Measurements from ENCODE around the gene CIB4.
A peak's percentile ranks its signal among the peaks of the same experiment; 100 is the strongest.

Gene CIB4

GRCh38 chr2:26615336-26615859 is 25.8 kb downstream of the CIB4 start:
- Histone ChIP-seq H3K4me3 (ENCODE audit: low read length) (no peak overlapping the region), H3K27me3 (ENCODE audit: control insufficient read depth, insufficient read depth, low read length) (no peaks in the 10 kb centered on the region), H3K9me3 (ENCODE audit: control insufficient read depth, insufficient read depth, low read length) (no peaks in the 10 kb centered on the region), H3K36me3 (ENCODE audit: control insufficient read depth, insufficient read depth, low read length) (no peaks in the 10 kb centered on the region), H3K4me1 (ENCODE audit: control insufficient read depth, insufficient read depth, low read length) (peaks cover 5% of the 10 kb centered on the region), H3K27ac (ENCODE audit: low read length) (no peak overlapping the region)
- peak; percentile 37 for DNase-seq (ENCODE audit: low read depth, low spot score)
- WGBS (ENCODE audit: insufficient coverage, insufficient read length) = no CpG with 5 or more reads among the region's 10 CpGs

GRCh38 chr2:26614216-26615138 is 26.7 kb downstream of the CIB4 start:
- H3K36me3 ChIP-seq (ENCODE audit: control insufficient read depth, insufficient read depth, low read length) = no peaks in the 10 kb centered on the region
- no peaks in the 10 kb centered on the region for H3K27me3 ChIP-seq (ENCODE audit: control insufficient read depth, insufficient read depth, low read length)
- H3K9me3 ChIP-seq (ENCODE audit: control insufficient read depth, insufficient read depth, low read length) = no peaks in the 10 kb centered on the region
- no peak for DNase-seq (ENCODE audit: low read depth, low spot score)
- peaks cover 5% of the 10 kb centered on the region; the same call in 1 of the 2 replicates for H3K4me1 ChIP-seq (ENCODE audit: control insufficient read depth, insufficient read depth, low read length)
- no CpG with 5 or more reads among the region's 18 CpGs for WGBS (ENCODE audit: insufficient coverage, insufficient read length)
- H3K4me3 ChIP-seq (ENCODE audit: low read length) = no peak overlapping the region
- H3K27ac ChIP-seq (ENCODE audit: low read length) = no peak overlapping the region

GRCh38 chr2:26613241-26614215 is 27.6 kb downstream of the CIB4 start:
- WGBS (ENCODE audit: insufficient coverage, insufficient read length) = no CpG with 5 or more reads among the region's 13 CpGs
- H3K27me3 ChIP-seq (ENCODE audit: control insufficient read depth, insufficient read depth, low read length) = no peaks in the 10 kb centered on the region

GRCh38 chr2:26612522-26613240 is 28.5 kb downstream of the CIB4 start:
- H3K4me1 ChIP-seq (ENCODE audit: control insufficient read depth, insufficient read depth, low read length) = peaks cover 5% of the 10 kb centered on the region; the same call in 1 of the 2 replicates
- no peak overlapping the region for H3K4me3 ChIP-seq (ENCODE audit: low read length)
- no CpG with 5 or more reads among the region's 8 CpGs for WGBS (ENCODE audit: insufficient coverage, insufficient read length)
- H3K36me3 ChIP-seq (ENCODE audit: control insufficient read depth, insufficient read depth, low read length) = no peaks in the 10 kb centered on the region
- no peaks in the 10 kb centered on the region for H3K27me3 ChIP-seq (ENCODE audit: control insufficient read depth, insufficient read depth, low read length)
- no peak overlapping the region for H3K27ac ChIP-seq (ENCODE audit: low read length)
- no peaks in the 10 kb centered on the region for H3K9me3 ChIP-seq (ENCODE audit: control insufficient read depth, insufficient read depth, low read length)
- no peak for DNase-seq (ENCODE audit: low read depth, low spot score)

More at GRCh38 chr2:26613241-26614215, 27.6 kb downstream of the CIB4 start:
- Histone ChIP-seq H3K36me3 (ENCODE audit: control insufficient read depth, insufficient read depth, low read length) (no peaks in the 10 kb centered on the region), H3K9me3 (ENCODE audit: control insufficient read depth, insufficient read depth, low read length) (no peaks in the 10 kb centered on the region), H3K4me3 (ENCODE audit: low read length) (no peak overlapping the region), H3K4me1 (ENCODE audit: control insufficient read depth, insufficient read depth, low read length) (peaks cover 5% of the 10 kb centered on the region; the same call in 1 of the 2 replicates), H3K27ac (ENCODE audit: low read length) (no peak overlapping the region)
- DNase-seq (ENCODE audit: low read depth, low spot score) = no peak

GRCh38 chr2:26612034-26612433 is 29.1 kb downstream of the CIB4 start:
- no CpG with 5 or more reads among the region's 2 CpGs for WGBS (ENCODE audit: insufficient coverage, insufficient read length)
- no peaks in the 10 kb centered on the region for H3K9me3 ChIP-seq (ENCODE audit: control insufficient read depth, insufficient read depth, low read length)
- no peak for DNase-seq (ENCODE audit: low read depth, low spot score)
- H3K4me3 ChIP-seq (ENCODE audit: low read length) = no peak overlapping the region
- no peaks in the 10 kb centered on the region for H3K27me3 ChIP-seq (ENCODE audit: control insufficient read depth, insufficient read depth, low read length)
- no peaks in the 10 kb centered on the region for H3K36me3 ChIP-seq (ENCODE audit: control insufficient read depth, insufficient read depth, low read length)
- peaks cover 5% of the 10 kb centered on the region; the same call in 1 of the 2 replicates for H3K4me1 ChIP-seq (ENCODE audit: control insufficient read depth, insufficient read depth, low read length)
- no peak overlapping the region for H3K27ac ChIP-seq (ENCODE audit: low read length)

- Histone ChIP-seq H3K27me3 (ENCODE audit: control insufficient read depth, insufficient read depth, low read length) (no peaks in the 10 kb centered on the region), H3K27ac (ENCODE audit: low read length) (no peak overlapping the region), H3K9me3 (ENCODE audit: control insufficient read depth, insufficient read depth, low read length) (no peaks in the 10 kb centered on the region), H3K4me1 (ENCODE audit: control insufficient read depth, insufficient read depth, low read length) (peaks cover 5% of the 10 kb centered on the region; the same call in 1 of the 2 replicates), H3K36me3 (ENCODE audit: control insufficient read depth, insufficient read depth, low read length) (no peaks in the 10 kb centered on the region), H3K4me3 (ENCODE audit: low read length) (no peak overlapping the region)
- no peak for DNase-seq (ENCODE audit: low read depth, low spot score)
- no CpG with 5 or more reads among the region's 7 CpGs for WGBS (ENCODE audit: insufficient coverage, insufficient read length)
Observed at GRCh38 chr2:26610504-26611335, 30.4 kb downstream of the CIB4 start.

GRCh38 chr2:26609839-26610277 is 31.3 kb downstream of the CIB4 start:
- Histone ChIP-seq H3K27ac (ENCODE audit: low read length) (no peak overlapping the region), H3K4me3 (ENCODE audit: low read length) (no peak overlapping the region), H3K4me1 (ENCODE audit: control insufficient read depth, insufficient read depth, low read length) (peaks cover 5% of the 10 kb centered on the region; the same call in 1 of the 2 replicates), H3K27me3 (ENCODE audit: control insufficient read depth, insufficient read depth, low read length) (no peaks in the 10 kb centered on the region), H3K36me3 (ENCODE audit: control insufficient read depth, insufficient read depth, low read length) (no peaks in the 10 kb centered on the region), H3K9me3 (ENCODE audit: control insufficient read depth, insufficient read depth, low read length) (no peaks in the 10 kb centered on the region)
- WGBS (ENCODE audit: insufficient coverage, insufficient read length) = no CpG with 5 or more reads among the region's 10 CpGs
- no peak for DNase-seq (ENCODE audit: low read depth, low spot score)

- Histone ChIP-seq H3K27ac (ENCODE audit: low read length) (no peak overlapping the region), H3K27me3 (ENCODE audit: control insufficient read depth, insufficient read depth, low read length) (no peaks in the 10 kb centered on the region), H3K36me3 (ENCODE audit: control insufficient read depth, insufficient read depth, low read length) (no peaks in the 10 kb centered on the region), H3K9me3 (ENCODE audit: control insufficient read depth, insufficient read depth, low read length) (no peaks in the 10 kb centered on the region), H3K4me1 (ENCODE audit: control insufficient read depth, insufficient read depth, low read length) (peaks cover 5% of the 10 kb centered on the region; the same call in 1 of the 2 replicates), H3K4me3 (ENCODE audit: low read length) (no peak overlapping the region)
- no CpG with 5 or more reads among the region's 7 CpGs for WGBS (ENCODE audit: insufficient coverage, insufficient read length)
- no peak for DNase-seq (ENCODE audit: low read depth, low spot score)
Observed at GRCh38 chr2:26609205-26609631, 31.9 kb downstream of the CIB4 start.

- no peak overlapping the region for H3K27ac ChIP-seq (ENCODE audit: low read length)
- H3K4me1 ChIP-seq (ENCODE audit: control insufficient read depth, insufficient read depth, low read length) = peaks cover 3% of the 10 kb centered on the region; the same call in 1 of the 2 replicates
- WGBS (ENCODE audit: insufficient coverage, insufficient read length) = no CpG with 5 or more reads among the region's 8 CpGs
- H3K9me3 ChIP-seq (ENCODE audit: control insufficient read depth, insufficient read depth, low read length) = no peaks in the 10 kb centered on the region
- no peak overlapping the region for H3K4me3 ChIP-seq (ENCODE audit: low read length)
- H3K36me3 ChIP-seq (ENCODE audit: control insufficient read depth, insufficient read depth, low read length) = no peaks in the 10 kb centered on the region
- no peaks in the 10 kb centered on the region for H3K27me3 ChIP-seq (ENCODE audit: control insufficient read depth, insufficient read depth, low read length)
- DNase-seq (ENCODE audit: low read depth, low spot score) = no peak
Observed at GRCh38 chr2:26608557-26608956, 32.6 kb downstream of the CIB4 start.

Data from iPS DF 6.9 (cell line).